A549 (cell line): Measurements from ENCODE around the gene HLCS. TPM values are rescaled to one million over a fixed set of nuclear protein-coding genes. Genes with fewer than 3 reads are reported as not detected.

Source experiments
- ATAC-seq, 2 experiments: fragments of 200-7000 bp in 1 of 2; fragments of >200 bp in 1 of 2; cut with Nextera tagmentation in 1 of 2; cut with Tn5 transposase in 1 of 2; 3 replicates each; pipeline versions ENCODE4 v1.8.0 to v1.9.1; 2018 to 2020; ENCODE audit warnings: mild to moderate bottlenecking in 1 of 2, moderate library complexity in 1 of 2
- CTCF ChIA-PET: fragments of 300-600 bp; sonication (Branson Sonifier 250); formaldehyde crosslinking; extraction: SDS; loops from one replicate; lab custom pipeline; 2021; ENCODE audit warnings: antibody characterized with exemption, inconsistent platforms; lab: Yijun Ruan, JAX
- POLR2A ChIA-PET: fragments of 350-600 bp; formaldehyde crosslinking; extraction: SDS; loops from one replicate; lab custom pipeline; 2021; ENCODE audit warnings: antibody characterized with exemption, inconsistent platforms; lab: Yijun Ruan, JAX
- DNase-seq, 2 experiments: peaks; one replicate each; pipeline versions ENCODE4 v3.0.0 to v3.0.0-alpha.2; 2011 to 2016; ENCODE audit warnings: low read depth in 1 of 2, low spot score in 1 of 2
- FAIRE-seq: peaks from 2 replicates; lab custom pipeline; 2011; peaks lifted over from hg19 to GRCh38; lab: Jason Lieb, UNC
- H3K27ac ChIP-seq, 2 experiments: fragments of >200 bp; sonication (Bioruptor Twin); formaldehyde crosslinking; 3 replicates each; pipeline ENCODE4 v1.5.1; 2016 to 2017
- H3K4me1 ChIP-seq: fragments of >200 bp; sonication (Bioruptor Twin); formaldehyde crosslinking; 3 replicates; pipeline ENCODE4 v1.6.1; 2016
- H3K4me2 ChIP-seq: fragments of >200 bp; sonication (Bioruptor Twin); formaldehyde crosslinking; 3 replicates; pipeline ENCODE4 v1.6.1; 2016
- H3K4me3 ChIP-seq: fragments of >200 bp; sonication (Bioruptor Twin); formaldehyde crosslinking; 3 replicates; pipeline ENCODE4 v1.5.1; 2016
- H3K9me3 ChIP-seq: fragments of >200 bp; sonication (Bioruptor Twin); formaldehyde crosslinking; 3 replicates; pipeline ENCODE4 v1.6.1; 2016
- CHD4 ChIP-seq: fragments of 200-600 bp; sonication (generic); IDR thresholded peaks from 2 replicates; pipeline ENCODE4 v1.6.1; 2016; ENCODE audit warnings: antibody characterized with exemption, mild to moderate bottlenecking, borderline replicate concordance
- E2F6 ChIP-seq: IDR thresholded peaks from 2 replicates; pipeline ENCODE4 v1.6.1; 2012; ENCODE audit warnings: low read depth, borderline replicate concordance
- ELK1 ChIP-seq: fragments of 150-350 bp; IDR thresholded peaks from 2 replicates; pipeline ENCODE4 v1.6.1; 2014; ENCODE audit warnings: low read depth, mild to moderate bottlenecking, low read length
- FOSB ChIP-seq: fragments of 250-450 bp; sonication (Bioruptor Pico); IDR thresholded peaks from 2 replicates; pipeline ENCODE4 v1.5.0; 2020; ENCODE audit warnings: mild to moderate bottlenecking, moderate library complexity
- FOXS1 ChIP-seq: fragments of 250-450 bp; sonication (Bioruptor Pico); IDR thresholded peaks from 2 replicates; pipeline ENCODE4 v1.5.0; 2020; ENCODE audit warnings: mild to moderate bottlenecking, moderate library complexity
- HEYL ChIP-seq: fragments of 250-450 bp; sonication (Bioruptor Pico); IDR thresholded peaks from 2 replicates; pipeline ENCODE4 v1.8.0; 2021; ENCODE audit warnings: mild to moderate bottlenecking, moderate library complexity
- MAZ ChIP-seq: fragments of 150-350 bp; IDR thresholded peaks from 2 replicates; pipeline ENCODE4 v1.6.1; 2014; ENCODE audit warnings: antibody characterized with exemption, low read depth, low read length, borderline replicate concordance
- MYC ChIP-seq: IDR thresholded peaks from 2 replicates; pipeline ENCODE4 v1.6.1; 2012; ENCODE audit warnings: mild to moderate bottlenecking, inconsistent platforms, low read length, improper control_type of control experiment, borderline replicate concordance
- NFE2L2 ChIP-seq: fragments of 150-350 bp; conservative IDR thresholded peaks from 2 replicates; pipeline ENCODE4 v1.6.1; 2014; ENCODE audit warnings: low read length
- NPAS2 ChIP-seq: fragments of 250-450 bp; sonication (Bioruptor Pico); IDR thresholded peaks from 2 replicates; pipeline ENCODE4 v1.8.0; 2022; ENCODE audit warnings: mild to moderate bottlenecking, moderate library complexity, borderline replicate concordance
- POLR2A ChIP-seq: IDR thresholded peaks from 2 replicates; pipeline ENCODE4 v1.6.1; 2012; ENCODE audit warnings: mild to moderate bottlenecking, low read length
- POLR2AphosphoS2 ChIP-seq: conservative IDR thresholded peaks from 2 replicates; pipeline ENCODE4 v1.6.1; 2012; ENCODE audit warnings: low read length, improper control_type of control experiment, inconsistent platforms
- RARB ChIP-seq: fragments of 250-450 bp; sonication (Bioruptor Pico); IDR thresholded peaks from 2 replicates; pipeline ENCODE4 v1.8.0; 2021; ENCODE audit warnings: mild to moderate bottlenecking, moderate library complexity
- ZC3H11A ChIP-seq: fragments of 450-650 bp; IDR thresholded peaks from 2 replicates; pipeline ENCODE4 v1.6.1; 2014; ENCODE audit warnings: antibody characterized with exemption, mild to moderate bottlenecking
- ZNF302 ChIP-seq: fragments of 250-450 bp; sonication (Bioruptor Pico); IDR thresholded peaks from 2 replicates; pipeline ENCODE4 v1.9.0; 2021; ENCODE audit warnings: inconsistent platforms, mild to moderate bottlenecking, moderate library complexity
- ZSCAN20 ChIP-seq: fragments of 250-450 bp; sonication (Bioruptor Pico); IDR thresholded peaks from 2 replicates; pipeline ENCODE4 v1.8.0; 2022; ENCODE audit warnings: mild to moderate bottlenecking, moderate library complexity
- WGBS: methylation state at CpG from one replicate; pipeline ENCODE4 v1.1.6; 2017; ENCODE audit errors: missing lambda C conversion rate; 5-methylcytosine and 5-hydroxymethylcytosine counted together
- polyA plus RNA-seq, 4 experiments: library from polyadenylated mRNA; depleted of rRNA in 3 of 4; stranded (reverse); fragments of >200 nt; fragmentation: RNase III in 1 of 4; extraction: RNeasy Plus Mini Kit Qiagen cat#74134 plus additional on column Dnase treatment in 1 of 4; gene quantifications; 2 replicates in 3 of 4; 3 replicates in 1 of 4; pipeline ENCODE4 v1.2.3, GENCODE V29; 2011 to 2017
- TF ChIP-seq, protein P1 (sequence below): fragments of 250-450 bp; sonication (Bioruptor Pico); IDR thresholded peaks from 2 replicates; pipeline ENCODE4 v1.5.0; 2020; ENCODE audit warnings: low read depth, mild to moderate bottlenecking, moderate library complexity
- TF ChIP-seq, protein P2 (sequence below): fragments of >200 bp; sonication (Bioruptor Twin); formaldehyde crosslinking; IDR thresholded peaks from 2 replicates; pipeline ENCODE4 v1.6.1; 2016
- TF ChIP-seq, protein P3 (sequence below): fragments of 450-650 bp; IDR thresholded peaks from 2 replicates; pipeline ENCODE4 v1.6.1; 2014; ENCODE audit warnings: antibody characterized with exemption

The HLCS gene
- polyA plus RNA-seq, 2 of the 4 experiments (the other 2 are of a cell fraction) = 8.4 to 24.3 TPM

DNA sequence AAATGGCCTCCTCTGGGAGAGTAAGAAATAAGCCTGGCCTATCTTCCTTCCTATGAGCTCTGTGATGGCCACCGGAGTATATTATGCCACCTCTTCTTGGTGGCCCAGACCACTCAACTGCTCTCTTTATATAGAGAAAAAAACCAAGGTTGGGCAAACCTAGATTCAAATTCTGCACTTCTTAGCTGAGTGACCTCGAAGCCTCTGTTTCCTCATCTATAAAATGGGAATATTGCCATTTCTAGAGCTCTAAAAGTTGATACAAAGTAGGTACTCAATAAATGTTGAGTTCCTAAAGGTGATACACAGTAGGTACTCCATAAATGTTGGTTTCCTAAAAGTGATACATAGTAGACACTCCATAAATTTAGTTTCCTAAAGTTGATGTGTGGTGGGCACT, 120.7 kb downstream of the HLCS start (continued):
- TF ChIP-seq ELK1 (no peak), ZNF302 (CRISPR knock-in tag) (no peak)
- TF ChIP-seq, protein P1, sequence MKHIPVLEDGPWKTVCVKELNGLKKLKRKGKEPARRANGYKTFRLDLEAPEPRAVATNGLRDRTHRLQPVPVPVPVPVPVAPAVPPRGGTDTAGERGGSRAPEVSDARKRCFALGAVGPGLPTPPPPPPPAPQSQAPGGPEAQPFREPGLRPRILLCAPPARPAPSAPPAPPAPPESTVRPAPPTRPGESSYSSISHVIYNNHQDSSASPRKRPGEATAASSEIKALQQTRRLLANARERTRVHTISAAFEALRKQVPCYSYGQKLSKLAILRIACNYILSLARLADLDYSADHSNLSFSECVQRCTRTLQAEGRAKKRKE (CRISPR knock-in tag) = no peak
- TF ChIP-seq, all 56 proteins: peak for 0

- Histone ChIP-seq H3K27ac (peak overlapping the region in 1 of 2 experiments; percentile 84; a peak in 4 of 6 replicates), H3K4me3 (no peak overlapping the region)
- CTCF ChIA-PET = interaction anchor here (1.5 to 1.7 kb wide), 2 partner anchors 9 to 73 kb away, joined by 3 to 5 read pairs; no protein-coding TSS in a partner anchor
Measured at GRCh38 chr21:36845070-36845469, 121.4 kb downstream of the HLCS start.

GRCh38 chr21:36841866-36842265, 124.6 kb downstream of the HLCS start:
- TF ChIP-seq MAZ (no peak), ZC3H11A (no peak), CHD4 (no peak), POLR2A (no peak)
- TF ChIP-seq, protein P2, sequence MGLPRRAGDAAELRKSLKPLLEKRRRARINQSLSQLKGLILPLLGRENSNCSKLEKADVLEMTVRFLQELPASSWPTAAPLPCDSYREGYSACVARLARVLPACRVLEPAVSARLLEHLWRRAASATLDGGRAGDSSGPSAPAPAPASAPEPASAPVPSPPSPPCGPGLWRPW = no peak

More at GRCh38 chr21:36845070-36845469, 121.4 kb downstream of the HLCS start:
- no peaks in the 10 kb centered on the region for H3K9me3 ChIP-seq
- TF ChIP-seq E2F6 (no peak), NPAS2 (CRISPR knock-in tag) (no peak), ZNF302 (CRISPR knock-in tag) (no peak), ELK1 (no peak), FOXS1 (no peak), HEYL (CRISPR knock-in tag) (no peak), MYC (no peak), RARB (CRISPR knock-in tag) (no peak), ZSCAN20 (CRISPR knock-in tag) (no peak), FOSB (CRISPR knock-in tag) (no peak), ZC3H11A (no peak), POLR2AphosphoS2 (no peak), NFE2L2 (no peak)
- TF ChIP-seq, protein P3, sequence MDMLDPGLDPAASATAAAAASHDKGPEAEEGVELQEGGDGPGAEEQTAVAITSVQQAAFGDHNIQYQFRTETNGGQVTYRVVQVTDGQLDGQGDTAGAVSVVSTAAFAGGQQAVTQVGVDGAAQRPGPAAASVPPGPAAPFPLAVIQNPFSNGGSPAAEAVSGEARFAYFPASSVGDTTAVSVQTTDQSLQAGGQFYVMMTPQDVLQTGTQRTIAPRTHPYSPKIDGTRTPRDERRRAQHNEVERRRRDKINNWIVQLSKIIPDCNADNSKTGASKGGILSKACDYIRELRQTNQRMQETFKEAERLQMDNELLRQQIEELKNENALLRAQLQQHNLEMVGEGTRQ = no peak
- no peak overlapping the region for H3K4me2 ChIP-seq
- peaks cover 38% of the 10 kb centered on the region for H3K4me1 ChIP-seq
- DNase-seq = no peak
- no peak for ATAC-seq
- WGBS = 96% methylated on average over 10 of the region's 10 CpGs
- POLR2A ChIA-PET = no interaction called here
- FAIRE-seq = no peak

More at GRCh38 chr21:36841866-36842265, 124.6 kb downstream of the HLCS start:
- Histone ChIP-seq H3K4me1 (peaks cover 12% of the 10 kb centered on the region), H3K9me3 (no peaks in the 10 kb centered on the region), H3K4me3 (no peak overlapping the region), H3K27ac (no peak overlapping the region), H3K4me2 (no peak overlapping the region)
- ChIA-PET CTCF (no interaction called here), POLR2A (no interaction called here)
- no peak for DNase-seq
- no peak for FAIRE-seq
- WGBS = 91% methylated on average over 3 of the region's 3 CpGs
- no peak for ATAC-seq
